HG02623 (cell line): ENCODE data around the gene ZNF148.

ENCODE experiments used
- ATAC-seq: cut with Tn5 transposase; IDR thresholded peaks from one replicate; pipeline ENCODE4 v1.9.1; 2021; ENCODE audit warnings: moderate library complexity; ENCODE audit not compliant: unreplicated experiment

Gene ZNF148

GRCh38 chr3:125289429-125289981 is 85.6 kb downstream of the ZNF148 start:
- no peak for ATAC-seq

GRCh38 chr3:125287248-125287647 is 87.9 kb downstream of the ZNF148 start:
- no peak for ATAC-seq

GRCh38 chr3:125281381-125281780 is 93.7 kb downstream of the ZNF148 start:
- ATAC-seq: no peak

GRCh38 chr3:125280668-125281361 is 94.3 kb downstream of the ZNF148 start:
- ATAC-seq: no peak

GRCh38 chr3:125278155-125278554 is 97.0 kb downstream of the ZNF148 start:
- ATAC-seq: no peak

GRCh38 chr3:125271127-125271526 is 104.0 kb downstream of the ZNF148 start:
- no peak for ATAC-seq

- no peak for ATAC-seq
Measured at GRCh38 chr3:125267460-125267859, 107.7 kb downstream of the ZNF148 start.

GRCh38 chr3:125266971-125267370 is 108.2 kb downstream of the ZNF148 start:
- no peak for ATAC-seq

- ATAC-seq: no peak
Measured at GRCh38 chr3:125262161-125262560, 113.0 kb downstream of the ZNF148 start.

GRCh38 chr3:125261031-125261430 is 114.1 kb downstream of the ZNF148 start:
- ATAC-seq: no peak

GRCh38 chr3:125260158-125260557 is 115.0 kb downstream of the ZNF148 start:
- ATAC-seq: no peak

GRCh38 chr3:125257536-125257935 is 117.6 kb downstream of the ZNF148 start:
- no peak for ATAC-seq

GRCh38 chr3:125256675-125257074 is 118.5 kb downstream of the ZNF148 start:
- ATAC-seq: no peak

- ATAC-seq: no peak
Measured at GRCh38 chr3:125250973-125251372, 124.2 kb downstream of the ZNF148 start.

GRCh38 chr3:125246237-125246636 is 128.9 kb downstream of the ZNF148 start:
- no peak for ATAC-seq

GRCh38 chr3:125245521-125245920 is 129.6 kb downstream of the ZNF148 start:
- no peak for ATAC-seq

GRCh38 chr3:125240496-125240895 is 134.6 kb downstream of the ZNF148 start:
- ATAC-seq: no peak

GRCh38 chr3:125239266-125239665 is 135.9 kb downstream of the ZNF148 start:
- ATAC-seq: no peak

GRCh38 chr3:125238759-125239158 is 136.4 kb downstream of the ZNF148 start:
- ATAC-seq: no peak

- ATAC-seq: no peak
Measured at GRCh38 chr3:125236331-125236903, 138.7 kb downstream of the ZNF148 start.

- ATAC-seq: no peak
Measured at GRCh38 chr3:125234831-125235230, 140.3 kb downstream of the ZNF148 start.

GRCh38 chr3:125232401-125232800 is 142.7 kb downstream of the ZNF148 start:
- no peak for ATAC-seq

GRCh38 chr3:125231895-125232294 is 143.2 kb downstream of the ZNF148 start:
- ATAC-seq: no peak
